ENCODE data around the gene MCF2L.

- no peak for TF ChIP-seq CTCF (IDR thresholded peaks at IDR 0.05)
- peak in 1 of 2 donors; percentile 15 for TF ChIP-seq POLR2A (IDR thresholded peaks at IDR 0.05)
Measured at GRCh38 chr13:112943309-112944125, 25.5 kb upstream of the MCF2L start.
